Inferior parietal cortex (tissue), 1 donor: ENCODE measurements around the gene RRBP1.

ENCODE experiments used
- DNase-seq: peaks from one replicate; pipeline ENCODE4 v3.0.0-alpha.2; 2016; ENCODE audit errors: extremely low spot score

The RRBP1 gene

DNA sequence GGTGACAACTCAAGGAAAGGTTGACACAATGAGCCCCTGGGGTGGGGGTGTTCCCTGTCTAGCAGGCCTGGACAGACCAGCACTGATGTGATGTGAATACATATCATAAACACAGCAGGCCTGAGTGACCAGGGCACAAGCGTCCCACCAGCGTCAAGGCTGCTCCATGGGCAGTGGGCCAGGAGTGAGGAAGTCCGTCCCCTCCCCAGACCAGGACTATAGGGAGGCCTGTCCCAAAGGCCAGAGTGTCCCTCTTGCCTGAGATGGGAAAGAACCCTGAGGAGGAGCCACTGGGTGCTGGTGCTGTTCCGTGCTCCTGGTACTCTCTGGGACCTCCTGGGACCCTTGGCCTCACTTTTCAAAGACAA is 44.6 kb downstream of the RRBP1 start:
- no peak for DNase-seq

DNA sequence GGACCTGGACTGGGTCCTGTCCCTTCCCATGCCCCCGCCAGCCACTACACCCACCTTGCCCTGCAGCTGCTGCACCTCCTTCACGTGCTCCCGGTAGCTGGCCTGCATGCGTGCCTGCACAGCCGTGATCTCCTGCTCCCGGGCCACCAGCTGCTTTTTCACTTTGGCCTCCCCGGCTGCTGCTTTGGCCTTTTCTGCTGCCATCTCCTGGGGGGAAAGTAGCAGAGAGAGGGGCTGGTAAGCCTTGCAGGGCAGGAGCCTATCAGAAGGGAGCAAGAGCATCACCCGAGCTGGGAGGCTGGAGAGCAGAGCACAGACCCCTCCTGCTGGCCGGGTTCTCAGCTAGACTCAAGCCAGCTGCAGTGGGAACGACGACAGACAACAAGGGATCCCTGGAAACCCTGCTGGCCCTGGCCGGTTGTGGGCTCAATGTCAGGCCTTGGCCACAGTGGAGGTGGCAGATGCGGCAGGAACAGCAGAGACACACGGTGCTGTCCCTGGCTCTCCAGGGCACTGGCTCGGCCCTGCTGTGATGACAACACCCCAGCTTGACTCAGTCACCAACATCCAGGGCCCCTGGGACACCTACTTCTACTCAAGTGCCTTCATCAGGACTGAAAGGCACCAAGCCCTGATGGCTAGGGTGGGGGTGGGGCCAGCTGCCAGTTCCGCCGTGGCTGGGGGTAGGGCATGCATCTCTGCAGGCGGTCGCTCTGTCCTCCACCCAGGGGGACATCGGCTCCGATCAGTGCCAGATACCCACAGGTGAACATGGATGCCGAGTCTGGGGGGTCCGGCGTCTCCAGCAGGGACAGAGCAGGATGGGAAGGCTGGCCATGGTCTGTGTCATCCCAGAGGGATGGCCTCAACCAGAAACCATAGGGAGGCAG is 45.3 kb downstream of the RRBP1 start:
- DNase-seq, result peak; percentile 68

DNA sequence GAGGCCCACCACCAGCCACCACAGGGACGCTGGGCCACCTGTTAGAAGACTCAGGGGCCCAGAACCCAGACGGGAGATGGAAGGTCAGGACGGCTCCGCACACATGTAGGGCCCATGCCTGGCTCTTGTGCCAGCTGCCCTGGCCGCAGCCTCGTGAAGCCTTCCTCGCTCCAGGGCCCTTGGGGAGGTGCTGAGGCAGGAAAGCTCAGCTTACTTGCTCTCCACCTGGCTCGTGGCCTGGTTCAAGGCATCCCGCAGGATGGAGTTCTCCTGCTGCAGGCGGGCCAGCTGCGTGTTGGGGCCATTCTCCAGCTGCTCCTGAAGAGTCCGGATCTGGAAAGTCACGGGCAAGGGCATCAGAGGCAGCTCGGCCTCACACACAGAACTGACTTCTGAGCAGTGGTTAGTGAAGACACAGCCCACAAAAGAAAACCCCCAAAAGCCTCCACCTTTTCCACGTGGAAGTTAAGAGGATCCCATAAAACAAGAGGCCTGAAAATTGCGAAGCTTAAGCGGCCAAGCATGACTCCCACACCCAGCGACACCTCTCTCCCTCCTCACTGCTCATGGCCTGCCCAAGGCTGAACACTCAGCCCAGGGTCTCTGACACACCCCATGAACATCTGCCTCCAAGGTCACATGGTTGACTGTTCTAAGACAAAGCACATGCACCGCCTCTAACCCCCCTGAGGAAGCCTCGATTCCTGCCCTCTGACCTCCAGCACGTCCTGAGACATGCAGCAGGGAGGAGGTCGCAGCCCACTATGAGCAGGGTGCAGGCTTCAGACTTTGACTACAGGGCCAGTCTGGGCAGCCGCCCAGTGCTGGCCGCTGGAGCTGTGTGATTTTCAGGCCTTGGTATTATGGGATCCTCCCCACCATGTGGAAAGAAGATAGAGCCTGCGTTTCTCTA is 46.5 kb downstream of the RRBP1 start:
- DNase-seq, result no peak

DNA sequence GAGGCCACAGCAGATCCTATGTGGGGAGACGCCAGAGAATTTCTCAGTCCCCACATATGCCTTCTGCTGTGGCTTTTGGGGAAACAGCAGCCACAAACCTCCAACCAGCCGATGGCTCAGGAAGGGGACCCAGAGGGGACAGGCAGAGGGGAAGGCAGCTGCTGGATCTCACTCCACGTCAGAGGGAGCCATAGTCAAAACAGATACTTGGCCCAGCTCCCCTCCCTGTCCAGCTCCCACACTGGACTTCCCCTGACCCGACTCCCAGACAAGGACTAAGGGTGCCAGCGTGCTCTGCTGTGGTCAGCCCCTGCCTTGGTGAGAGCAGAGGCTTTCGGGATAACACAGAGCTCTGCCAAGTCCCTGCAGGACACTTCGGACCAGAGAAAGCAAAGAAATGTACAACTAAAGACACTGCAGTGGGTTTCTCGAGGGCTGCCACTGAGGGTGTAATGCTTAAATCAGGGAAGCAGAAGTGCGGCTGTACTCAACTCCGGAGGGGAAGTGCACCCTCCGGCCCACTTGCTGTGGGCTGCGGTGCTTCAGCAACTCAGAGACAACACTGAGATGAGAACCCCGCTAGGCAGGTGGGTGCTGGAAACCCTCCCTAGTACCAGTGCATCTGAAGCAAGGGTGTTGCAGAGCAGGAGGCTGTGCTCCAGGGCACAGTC is 47.2 kb downstream of the RRBP1 start:
- DNase-seq, result no peak

DNA sequence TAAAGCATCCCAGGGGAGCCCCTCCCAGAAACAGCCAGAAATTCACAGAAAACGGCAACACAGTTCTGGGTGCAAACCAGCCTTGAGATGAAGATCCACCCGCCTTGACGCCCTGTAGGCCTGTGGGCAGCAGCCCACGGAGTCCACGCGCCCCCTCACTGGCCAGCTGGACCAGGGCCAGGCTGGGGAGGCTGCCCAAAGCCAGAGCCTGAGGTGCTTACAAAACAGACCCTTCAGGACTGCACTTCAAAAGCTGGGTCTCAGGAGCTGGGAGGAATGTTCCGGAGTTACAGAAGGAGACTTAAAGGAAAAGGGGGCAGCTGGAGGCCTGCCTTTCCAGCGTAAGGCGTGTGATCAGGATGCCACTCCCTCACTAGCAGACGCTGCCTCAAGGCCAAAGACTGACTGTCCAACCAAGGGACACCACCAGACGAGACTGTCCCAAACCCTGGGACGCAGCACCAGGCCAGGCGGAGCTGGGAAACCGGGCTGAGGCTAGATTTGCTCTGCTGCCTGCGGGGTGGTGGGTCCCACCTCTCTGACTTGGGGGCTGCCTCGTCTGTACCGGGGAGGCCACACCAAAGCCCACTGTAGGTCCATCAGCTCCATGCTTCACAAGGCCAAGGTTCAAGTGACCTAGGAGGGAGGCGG is 48.1 kb downstream of the RRBP1 start:
- DNase-seq, result no peak

DNA sequence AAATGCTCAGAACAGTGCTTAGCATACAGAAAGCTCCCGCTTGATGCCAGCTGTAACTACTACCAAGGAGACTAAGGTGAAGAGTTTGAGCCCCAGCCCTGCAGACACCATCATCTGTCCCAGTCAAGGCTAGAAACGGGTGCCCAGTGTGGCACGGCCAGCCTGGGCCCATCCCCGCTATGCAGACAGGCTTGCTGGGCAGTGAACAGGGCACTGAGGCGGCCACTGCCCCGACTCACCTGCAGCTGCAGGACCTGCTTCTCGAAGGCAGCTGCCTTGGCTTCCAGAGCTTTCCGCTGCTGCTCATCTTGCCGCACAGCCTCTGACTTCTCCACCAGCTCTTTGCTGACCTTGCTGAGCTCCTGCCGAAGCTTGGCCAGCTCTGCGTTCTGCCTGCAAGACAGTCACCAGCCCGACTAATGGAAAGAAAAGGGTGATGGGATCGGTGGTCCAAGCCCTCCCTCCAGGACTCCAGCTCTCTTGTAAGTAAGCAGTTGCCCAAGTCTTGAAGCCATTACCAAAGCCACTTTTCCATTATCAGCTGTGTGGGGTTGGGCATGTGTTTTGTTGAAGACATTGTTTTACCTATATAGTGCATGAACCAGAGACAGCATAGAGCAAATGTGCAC is 48.7 kb downstream of the RRBP1 start:
- DNase-seq, result no peak

DNA sequence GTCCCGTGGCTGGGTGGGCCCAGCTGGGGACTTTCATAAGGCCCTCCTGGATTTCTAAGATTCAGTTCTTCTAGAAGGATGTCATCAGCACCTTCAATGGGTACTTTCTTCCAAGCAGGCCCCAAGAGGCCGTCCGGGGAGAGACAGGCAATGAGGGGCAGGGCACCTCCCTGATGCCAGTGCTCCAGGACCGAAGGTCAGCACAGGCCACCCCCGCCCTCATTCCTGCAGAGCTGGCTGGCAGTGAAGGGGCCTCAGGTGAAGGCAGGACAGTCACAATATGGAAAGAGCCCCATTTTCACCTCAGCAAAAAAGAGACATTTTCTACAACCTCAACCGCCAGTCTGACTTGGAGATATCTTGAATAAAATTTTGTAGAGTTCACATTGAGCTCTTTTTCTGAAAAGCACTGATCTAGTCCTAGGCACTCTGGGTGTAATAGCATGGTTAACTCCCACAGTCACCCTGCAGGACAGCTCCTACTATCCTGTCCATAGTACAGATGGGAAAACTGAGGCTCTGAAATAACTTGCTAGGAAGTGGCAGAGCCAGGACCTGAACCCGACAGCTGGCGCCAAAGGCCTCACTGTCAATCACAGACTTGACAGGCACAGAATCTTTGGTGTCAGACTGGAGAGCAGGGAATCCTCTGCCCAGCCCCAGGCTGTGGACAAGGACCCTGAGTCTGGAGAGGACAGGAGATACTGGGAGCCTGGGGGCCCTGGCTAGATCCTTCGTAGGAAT is 50.3 kb downstream of the RRBP1 start:
- no peak for DNase-seq

DNA sequence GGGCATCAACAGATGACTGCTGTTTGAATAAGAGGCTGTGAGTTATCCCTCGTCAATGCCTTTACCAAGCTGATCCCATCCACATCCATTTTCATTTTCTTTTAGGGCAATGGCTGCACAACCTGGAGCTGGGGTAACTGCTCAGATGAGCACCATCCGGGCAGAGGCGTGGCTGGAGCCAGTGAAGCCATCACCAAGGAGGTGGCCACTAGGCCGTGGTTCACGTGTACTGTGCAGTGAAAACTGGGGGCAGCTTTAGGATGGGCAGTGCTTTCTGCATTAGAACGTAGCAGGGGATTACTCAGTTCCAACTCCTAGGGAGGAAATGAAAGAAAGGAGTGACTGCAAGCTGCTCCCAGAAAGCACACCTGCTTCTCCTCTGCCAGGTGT is 51.2 kb downstream of the RRBP1 start:
- no peak for DNase-seq

DNA sequence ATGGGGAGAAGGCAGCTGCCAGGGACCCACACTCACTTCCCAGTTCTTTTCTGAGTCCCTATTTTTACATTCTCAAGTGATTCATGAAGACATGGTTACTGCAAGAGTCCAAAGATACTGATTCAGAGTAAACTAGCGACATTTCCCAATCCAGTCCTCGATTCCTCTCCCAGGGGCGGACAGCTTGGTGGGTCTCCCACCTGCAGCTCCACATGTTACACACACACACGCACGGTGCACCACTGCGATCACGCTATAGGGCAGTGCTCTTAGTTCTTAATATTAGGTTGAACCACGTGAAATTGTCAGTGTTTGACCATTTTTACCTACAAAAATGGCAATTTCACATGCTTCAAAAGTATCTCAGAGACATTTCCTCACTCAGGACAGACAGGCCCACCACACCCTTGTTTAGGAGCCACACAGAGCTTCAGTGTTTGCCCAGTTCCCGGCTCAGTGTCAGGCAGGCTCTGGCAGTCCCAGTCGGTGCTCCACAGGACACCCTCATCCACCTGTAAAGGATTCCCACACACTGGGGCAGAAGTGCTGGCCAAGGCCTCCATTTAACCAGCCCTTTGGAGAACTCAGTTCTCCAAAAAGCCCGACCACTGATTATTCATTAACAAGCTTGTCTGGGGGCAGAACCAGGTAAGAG is 51.8 kb downstream of the RRBP1 start:
- no peak for DNase-seq

DNA sequence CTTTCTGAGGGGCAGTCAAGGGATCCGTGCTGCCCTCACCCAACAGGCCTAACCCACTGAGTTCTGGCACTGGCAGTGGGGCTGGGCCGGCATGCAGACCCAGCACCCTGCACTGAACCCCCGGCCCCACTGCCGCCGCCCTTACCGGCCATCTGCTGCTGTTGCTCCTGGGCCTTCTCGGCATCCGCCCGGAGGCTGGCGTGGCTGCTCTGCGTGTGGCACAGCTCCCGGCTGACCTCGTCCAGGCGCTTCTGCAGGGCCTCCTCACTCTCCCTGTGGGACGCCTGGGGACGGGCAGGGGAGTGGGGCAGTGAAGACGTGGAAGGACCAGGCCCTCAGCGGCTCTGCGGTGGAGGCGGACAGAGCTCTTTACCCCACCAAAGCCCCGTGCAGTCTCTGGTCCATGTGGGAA is 52.4 kb downstream of the RRBP1 start:
- DNase-seq, result no peak

DNA sequence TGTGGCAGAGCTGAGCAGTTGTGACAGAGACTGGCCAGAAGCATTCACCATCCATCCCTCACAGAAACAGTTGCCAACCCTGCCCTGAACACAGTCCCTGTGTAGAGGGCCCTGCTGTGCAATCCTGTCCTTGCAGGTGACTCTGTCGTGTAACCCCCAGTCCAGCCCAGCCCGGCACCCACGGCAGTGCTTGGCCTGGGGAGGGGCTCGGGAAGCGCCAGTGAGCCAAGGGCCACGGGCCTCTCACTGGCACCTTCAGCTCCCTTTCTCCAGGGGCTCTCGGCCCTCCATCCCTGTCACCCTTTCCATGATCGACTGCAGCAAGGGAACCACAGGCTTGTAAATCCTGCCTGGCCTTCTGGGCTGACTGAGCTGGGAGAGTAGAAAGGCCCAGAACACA is 53.0 kb downstream of the RRBP1 start:
- DNase-seq, result no peak

DNA sequence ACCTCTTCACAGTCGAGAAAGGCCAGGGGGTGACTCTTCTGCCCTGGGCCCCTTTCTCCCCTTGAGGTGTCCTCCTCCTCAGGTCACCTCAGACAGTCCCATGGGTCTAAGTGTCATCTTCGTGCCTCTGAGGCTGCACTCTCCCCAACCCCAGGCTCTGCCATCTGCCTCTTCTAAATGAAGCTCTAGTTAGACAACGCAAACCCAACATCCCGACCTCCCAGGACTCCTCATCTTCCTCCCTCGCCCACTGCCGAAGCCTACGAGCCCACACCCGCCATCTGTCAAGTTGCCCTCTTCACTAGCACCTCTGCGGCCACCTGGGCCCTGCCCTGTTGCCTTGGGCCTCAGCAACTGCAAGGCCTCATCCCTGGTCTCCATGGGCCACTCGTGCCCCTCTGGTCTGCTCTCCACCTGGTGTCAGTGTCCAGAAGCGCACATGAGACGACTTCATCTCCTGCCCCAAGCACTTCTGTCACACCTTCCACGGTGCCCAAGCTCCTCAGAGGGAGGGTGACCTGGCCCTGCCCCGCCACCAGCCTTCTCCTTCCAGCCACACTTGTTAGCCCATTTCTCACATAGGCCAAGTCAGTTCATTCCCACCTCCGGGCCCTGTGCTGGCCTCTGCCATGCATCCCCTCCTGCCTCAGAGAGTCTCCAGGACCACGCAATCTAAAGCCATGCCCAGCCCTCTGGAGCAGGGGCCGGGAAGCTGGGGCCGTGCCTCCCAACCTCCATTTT is 53.8 kb downstream of the RRBP1 start:
- no peak for DNase-seq

DNA sequence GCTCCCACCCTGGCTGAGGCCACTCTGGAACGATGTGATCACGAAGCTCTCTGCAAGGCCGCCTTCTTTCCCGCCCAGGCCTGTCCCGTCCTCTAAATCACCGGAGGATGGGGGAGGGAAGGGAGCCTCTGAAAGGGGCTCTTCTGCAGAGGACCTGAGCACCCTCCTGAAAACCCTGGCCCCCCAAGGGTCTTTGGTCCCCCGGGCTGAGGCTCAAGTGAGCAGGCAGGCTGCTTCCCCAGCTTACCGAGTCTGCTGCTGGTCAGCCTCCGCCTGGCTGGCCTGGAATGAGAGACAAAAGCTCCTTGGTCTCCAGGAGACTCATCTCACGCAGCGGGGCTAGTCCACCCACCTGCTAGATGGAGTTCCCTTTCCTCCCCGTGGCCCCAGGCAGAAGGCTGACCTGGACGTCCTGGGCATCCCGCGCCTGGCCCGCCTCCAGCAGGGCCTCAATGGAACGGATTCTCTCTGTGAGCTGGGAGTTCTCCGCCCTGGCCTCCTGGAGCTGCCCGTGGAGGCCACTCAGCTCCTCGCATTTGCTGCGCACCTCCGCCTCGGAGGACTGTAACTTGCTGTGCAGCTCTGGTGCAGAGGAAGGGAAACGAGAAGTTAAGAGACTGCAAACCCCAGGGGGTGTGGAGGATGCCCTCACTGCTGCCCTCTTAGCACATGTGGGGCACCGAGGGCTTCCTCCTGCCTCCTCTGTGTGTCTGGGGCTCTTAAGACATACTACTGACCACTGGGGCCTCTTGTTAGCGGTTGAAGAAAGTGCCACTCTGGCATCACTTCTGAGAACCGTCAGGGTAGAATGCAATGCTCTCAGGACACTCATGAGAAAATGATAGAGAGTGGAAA is 54.7 kb downstream of the RRBP1 start:
- no peak for DNase-seq

DNA sequence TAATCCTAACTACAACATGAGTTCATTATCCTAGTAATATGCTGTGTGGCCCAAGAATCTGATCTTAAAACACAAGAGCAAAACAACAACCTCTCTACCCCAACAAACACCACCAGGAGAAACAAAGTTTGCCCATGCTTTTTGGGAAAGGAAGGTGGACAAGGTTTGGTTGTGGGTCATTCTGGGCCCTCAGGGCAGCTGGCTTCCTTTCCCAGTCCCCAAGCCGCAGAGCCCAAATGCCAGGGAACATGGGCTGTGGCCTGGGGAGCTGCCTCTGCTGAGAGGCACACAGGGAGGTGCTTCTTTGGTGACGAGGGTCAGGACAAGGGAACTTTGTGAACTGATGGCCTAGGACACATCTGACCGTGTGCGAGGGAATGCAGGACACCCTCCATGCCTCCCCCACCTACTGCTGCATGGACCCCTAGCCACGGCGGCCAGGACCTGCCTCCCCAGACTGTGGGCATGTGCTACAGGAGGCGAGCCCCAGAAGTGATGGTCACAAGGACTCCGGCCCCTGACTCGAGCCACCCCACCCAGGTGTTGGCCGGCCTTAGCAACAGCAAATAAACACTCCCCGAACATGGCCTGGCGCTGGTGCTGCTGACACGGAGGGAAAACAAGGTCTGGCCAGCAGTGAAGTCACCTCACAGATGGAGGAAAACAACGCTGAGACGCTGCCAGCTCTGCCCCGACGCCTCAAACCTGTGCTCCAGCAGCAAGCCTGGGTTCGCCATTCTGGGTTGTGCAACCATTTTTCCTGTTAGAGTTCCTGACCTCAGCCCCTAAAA is 55.6 kb downstream of the RRBP1 start:
- no peak for DNase-seq

DNA sequence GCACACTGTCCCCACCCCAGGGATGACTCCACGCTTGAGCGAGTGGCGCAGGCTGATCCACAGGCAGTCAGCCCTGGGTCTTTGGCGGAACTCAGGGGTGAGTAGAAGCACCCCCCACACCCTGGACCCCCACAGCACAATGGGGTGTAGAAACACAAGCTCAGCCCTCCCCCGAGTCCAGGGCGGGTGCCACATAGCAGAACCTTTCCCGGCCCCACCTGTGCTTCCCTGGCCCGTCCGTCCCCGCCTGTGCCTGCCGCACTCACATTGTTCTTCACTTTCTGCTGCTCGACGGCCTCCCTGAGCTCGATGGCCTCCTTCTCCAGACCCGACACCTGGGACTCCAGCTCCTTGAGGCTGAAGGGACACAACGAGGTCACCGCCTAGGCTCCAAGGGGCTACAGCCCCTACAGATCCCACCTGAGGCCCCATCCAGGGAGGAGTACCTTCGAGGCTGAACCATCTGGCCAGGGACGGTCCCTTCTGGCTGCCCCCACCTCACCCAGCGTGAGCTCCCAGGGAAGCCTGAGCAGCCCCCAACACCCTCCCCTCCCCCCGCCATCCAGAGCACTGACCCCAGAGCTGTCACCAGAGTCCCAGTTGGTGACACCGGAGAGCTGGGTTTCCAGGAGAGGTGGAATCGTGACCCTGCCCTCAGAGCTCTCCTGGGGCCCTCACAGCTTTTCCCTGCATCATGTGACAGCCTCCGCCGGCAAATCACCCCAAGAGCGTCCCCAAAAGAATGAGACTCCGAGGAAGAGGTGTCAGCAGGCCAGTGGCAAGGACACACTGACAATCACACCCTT is 56.6 kb downstream of the RRBP1 start:
- DNase-seq, result no peak

DNA sequence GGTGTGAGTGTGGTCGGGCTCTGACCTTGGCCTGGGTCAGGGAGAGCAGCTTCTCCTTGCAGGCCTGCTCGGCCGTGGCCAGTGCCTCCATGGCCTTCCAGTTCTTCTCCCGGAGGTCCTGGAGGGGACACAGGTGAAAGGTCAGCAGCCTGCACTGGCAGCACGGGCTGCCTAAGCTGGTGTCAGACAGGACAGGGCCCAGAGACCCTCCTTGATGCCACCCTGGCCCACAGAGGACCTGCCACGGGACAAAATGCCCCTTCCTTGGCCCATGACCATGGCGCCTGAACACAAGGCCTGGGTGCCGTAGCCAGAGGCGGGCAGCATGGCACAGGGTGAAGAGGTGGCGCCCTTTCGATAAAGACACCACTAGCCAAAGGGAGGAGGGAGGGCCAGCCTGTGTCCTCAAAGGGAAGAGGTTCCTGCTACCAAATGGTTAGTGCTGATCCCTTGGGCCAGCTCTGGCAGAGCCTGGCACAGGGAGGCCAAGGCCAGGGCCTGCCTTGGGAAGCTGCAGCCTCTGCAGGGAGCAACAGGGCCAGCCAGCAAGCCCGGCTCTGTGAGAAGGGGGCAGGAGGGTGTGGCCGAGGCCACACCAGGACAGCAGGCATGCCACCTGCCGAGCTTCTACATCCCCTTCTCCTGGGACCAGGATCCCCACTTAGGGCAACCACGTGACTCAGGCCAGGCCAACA is 57.3 kb downstream of the RRBP1 start:
- DNase-seq, result no peak
